HG02571 (cell line): Measurements from ENCODE around the gene THSD7B.

Experiments
- ATAC-seq: cut with Tn5 transposase; IDR thresholded peaks from one replicate; pipeline ENCODE4 v1.9.1; 2021; ENCODE audit warnings: mild to moderate bottlenecking, moderate library complexity; ENCODE audit not compliant: unreplicated experiment

Gene THSD7B

DNA sequence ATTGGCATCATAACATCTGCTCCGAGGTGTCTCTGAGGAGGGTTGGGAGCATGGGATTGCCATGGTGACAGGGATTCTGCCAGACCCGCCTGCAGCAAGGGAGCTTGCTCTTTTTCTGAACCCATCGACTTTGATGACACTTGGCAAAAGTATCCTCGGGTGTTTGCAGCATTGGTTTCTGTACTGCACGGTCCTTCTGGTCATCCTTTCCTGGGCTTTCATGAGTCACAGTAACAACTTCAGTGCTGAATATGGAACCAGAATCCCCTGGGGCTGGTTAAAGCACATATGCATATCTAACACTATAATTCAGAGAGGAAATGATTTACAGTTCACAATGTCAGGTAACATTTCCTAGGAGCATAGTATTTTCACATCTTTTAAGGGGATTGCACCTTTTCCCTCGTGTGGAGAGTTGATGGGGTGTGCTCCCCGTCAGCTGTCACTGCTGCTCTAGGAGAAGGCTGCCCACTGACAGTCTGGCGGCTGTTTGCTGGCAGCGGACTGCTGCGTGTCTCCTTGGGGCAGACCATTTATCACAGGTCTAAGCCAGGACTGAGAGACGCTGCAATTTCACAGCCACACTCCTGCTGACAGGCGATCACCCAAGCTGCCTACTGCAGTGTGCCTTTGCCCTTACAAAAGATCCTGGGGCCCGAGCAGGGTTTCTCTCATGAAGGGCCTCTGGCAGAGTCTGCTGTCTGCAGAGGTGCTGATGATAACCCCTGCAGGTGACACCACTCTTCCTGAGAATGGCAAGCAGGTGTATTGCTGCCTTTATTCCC is 425.3 kb downstream of the THSD7B start:
- no peak for ATAC-seq

DNA sequence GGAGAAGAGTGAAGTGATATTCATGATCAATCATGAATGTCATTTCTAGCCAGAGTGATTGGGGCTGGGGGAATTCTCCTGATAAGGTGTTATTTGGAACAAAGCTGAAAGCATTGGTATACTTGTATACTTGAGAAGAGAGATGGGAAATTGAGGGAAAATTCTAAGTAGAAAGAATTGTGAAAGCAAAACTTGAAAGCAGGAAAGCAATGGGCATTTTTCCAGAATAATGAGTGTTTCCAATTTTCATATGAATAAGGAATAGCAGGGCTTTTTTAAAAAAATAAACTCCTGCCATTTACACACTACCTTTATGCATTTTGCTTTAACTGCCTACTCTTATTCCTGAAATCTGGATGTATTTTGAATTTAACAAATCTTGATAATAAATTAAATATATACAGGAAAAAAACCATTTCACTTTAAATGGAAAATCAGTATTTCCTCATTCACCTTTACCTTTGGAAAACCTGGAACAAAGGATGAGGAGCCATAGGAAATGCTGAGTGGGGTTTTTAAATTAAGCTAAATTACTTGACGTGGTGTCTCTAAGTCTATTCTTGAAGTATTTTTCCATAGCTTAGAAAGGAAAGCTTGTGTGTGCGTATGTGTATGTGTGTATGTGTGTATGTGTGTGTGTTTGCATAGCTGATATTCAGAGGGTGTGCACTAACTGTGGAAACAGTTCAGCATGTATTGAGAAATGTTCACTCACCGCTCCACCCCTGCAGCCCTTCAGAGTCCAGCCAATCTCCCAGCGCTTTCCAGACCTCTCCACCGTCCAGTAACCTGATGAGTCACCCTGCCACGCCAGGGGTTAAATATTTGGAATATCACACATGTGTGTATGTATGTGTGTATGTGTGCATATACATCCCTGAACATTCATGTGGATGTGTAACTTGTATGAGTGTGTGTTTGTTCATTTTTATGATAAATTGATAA is 427.3 kb downstream of the THSD7B start:
- ATAC-seq = no peak

GRCh38 chr2:137193401-137193800 is 428.1 kb downstream of the THSD7B start:
- no peak for ATAC-seq

DNA sequence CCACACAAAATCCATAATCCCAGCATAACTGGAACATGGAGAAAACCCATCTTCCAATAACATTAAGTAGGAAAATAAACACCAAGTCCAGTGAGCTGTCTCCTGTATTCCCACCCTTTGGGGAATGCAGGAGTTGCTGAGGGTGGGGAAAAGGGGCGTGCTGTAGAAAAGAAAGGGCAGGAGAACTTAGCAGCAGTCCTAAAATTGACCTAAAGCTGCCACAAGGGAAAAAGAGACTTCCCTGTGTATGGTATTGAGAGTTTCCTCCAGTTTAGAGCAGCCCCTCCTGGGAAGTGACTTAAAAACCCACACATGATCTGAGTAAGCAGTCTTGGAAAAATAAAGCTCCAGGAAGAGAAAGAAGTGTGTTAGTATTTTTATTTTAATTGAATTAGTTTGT is 428.8 kb downstream of the THSD7B start:
- no peak for ATAC-seq

GRCh38 chr2:137199751-137200150 is 434.4 kb downstream of the THSD7B start:
- no peak for ATAC-seq

DNA sequence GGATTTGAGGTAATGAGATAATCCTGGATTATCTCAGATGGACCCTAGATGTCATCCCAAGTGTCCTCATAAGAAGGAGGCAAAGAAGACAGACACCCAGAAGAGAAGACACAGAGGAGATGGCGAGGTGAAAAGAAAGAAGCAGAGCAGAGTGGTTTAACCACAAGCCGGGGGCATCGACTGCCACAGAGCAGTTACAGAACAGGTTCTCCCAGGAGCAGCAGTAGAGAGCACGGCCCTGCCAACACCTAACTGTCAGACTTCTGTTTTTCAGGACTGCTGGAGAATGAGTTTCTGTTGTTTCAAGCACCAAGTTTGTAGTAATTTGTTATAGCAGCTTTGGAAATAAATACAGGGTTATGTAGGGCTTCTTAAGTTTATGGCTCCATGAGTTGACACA is 437.0 kb downstream of the THSD7B start:
- ATAC-seq = no peak

DNA sequence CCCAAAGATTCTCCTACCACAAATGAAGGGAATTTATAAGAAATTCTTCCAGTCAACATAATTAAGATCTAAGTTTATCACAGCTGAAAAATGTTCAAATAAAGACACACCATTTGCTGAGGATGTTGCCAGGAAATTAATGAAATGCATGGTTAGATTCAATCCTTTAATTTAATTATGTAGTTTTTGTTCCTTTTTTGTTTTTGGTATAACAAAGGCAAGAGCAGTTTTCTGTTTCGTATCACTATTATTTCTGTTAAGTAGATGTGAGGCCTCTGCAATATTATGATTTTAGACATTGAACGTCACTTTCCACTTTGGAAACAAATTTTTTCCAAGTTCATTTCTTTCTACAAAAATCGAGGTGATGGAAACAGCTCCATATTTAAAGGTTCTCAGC is 440.0 kb downstream of the THSD7B start:
- ATAC-seq = no peak

DNA sequence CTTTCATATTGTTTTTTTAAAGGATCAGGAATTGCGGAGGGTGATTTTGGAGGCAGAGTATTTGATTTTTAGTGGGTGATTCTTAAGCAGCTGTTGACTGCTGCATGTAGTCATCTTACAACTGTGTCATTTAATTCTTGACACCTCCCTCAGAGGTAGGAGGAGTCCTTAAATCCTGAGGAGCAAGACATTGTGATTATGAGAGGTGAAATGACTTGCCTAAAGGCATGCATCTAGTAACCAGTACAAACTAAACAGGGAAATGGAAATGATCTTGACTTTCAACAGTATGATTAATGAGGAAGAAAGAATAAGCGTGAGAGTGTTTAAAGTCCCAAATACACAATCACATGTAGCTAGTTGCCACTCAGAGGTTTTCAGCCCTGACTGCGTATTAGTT is 440.7 kb downstream of the THSD7B start:
- ATAC-seq = no peak

DNA sequence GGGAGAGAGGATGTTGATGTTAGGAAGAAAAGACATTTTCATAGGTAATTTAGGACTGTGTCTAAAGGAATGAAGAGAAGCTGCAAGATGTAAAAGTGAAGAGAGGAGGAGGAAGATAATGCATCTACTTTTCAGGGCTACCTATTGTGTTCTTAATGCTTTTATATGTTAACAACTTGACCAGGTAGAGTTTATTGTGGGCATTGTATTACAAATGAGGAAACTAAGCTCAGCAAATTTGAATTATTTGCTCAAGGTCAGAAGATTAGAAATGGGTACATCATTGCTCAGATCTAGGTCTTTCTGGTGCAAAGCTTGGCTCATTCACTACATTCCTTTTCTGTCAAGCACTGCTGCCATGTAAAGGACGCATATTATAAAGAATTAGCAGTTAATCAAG is 441.7 kb downstream of the THSD7B start:
- no peak for ATAC-seq

DNA sequence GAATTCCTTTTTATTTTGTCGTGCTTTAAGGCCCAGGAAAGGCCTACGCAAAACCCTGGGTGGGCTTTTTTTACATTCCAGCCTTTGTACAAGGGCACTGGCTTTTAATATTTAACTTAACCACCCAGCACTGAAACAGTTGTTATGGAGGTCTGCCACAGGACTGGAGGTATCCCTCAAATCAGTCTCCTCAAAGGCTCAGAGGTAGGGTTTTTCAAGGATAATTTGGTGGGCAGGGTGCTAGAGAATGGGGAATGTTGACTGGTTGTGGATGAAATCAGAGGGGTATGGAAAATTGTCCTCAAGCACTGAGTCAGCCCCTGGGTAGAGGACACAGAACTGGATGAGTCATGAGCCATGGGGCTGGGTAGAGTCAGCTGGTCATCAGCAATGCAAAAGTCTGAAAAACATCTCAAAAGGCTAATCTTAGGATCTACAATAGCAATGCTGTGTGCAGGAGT is 443.1 kb downstream of the THSD7B start:
- ATAC-seq = no peak

DNA sequence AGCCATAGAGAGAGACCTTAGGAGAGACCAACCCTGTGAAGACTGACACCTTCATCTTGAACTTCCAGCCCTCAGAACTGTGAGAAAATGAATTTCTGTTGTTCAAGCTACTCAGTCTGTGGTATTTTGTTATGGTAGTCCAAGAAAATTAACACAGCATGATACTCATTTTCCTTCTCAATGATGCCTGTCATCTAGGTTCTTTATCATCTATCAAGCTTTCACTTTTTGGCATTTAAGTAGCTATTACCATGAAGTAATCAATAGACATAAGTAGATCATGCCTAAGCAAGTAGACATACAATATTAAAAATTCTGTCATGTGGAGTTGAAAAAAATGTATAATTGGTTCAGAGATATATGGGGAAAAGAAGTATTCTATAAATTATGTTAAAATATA is 444.7 kb downstream of the THSD7B start:
- no peak for ATAC-seq

DNA sequence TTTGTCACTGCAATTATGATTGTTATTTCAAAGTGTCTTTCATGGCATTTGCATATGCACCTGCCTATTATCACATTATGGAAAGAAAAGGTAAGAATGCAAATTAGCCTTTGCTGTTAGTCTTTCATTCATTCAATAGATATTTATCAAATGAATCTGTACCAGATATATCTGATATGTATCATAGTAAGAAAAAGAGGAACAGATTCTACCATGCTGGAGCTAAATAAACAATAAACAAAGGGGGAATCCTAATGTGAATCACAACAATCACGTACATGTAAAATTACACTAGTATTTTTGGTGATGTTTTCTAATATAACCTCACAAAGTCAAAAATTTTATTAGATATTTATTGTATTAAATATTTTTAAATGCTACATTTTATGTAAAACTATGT is 446.4 kb downstream of the THSD7B start:
- ATAC-seq = no peak

DNA sequence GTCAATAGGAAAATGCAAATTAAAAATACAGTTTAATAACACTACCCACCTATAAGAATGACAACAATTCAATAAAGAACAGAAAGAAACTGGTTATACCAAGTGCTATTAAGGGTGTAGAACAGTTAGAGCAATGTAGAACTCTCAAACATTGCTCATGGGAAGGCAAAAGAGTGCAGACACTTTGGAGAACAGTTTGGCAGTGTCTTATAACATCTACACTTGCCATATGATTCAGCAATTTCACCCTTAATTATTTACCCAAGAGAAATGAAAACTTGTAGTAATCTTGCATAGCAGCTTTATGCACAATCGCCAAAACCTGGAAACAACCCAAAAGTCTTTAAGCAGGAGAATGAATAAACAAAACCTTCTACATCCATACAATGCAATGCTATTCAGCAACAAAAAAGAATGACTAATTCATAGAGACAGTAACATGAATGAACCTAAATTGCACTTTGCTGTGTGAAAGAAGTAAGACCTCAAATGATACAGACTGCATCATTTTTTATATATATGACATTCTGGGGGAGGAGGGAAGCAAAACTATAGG is 455.2 kb downstream of the THSD7B start:
- ATAC-seq = no peak

DNA sequence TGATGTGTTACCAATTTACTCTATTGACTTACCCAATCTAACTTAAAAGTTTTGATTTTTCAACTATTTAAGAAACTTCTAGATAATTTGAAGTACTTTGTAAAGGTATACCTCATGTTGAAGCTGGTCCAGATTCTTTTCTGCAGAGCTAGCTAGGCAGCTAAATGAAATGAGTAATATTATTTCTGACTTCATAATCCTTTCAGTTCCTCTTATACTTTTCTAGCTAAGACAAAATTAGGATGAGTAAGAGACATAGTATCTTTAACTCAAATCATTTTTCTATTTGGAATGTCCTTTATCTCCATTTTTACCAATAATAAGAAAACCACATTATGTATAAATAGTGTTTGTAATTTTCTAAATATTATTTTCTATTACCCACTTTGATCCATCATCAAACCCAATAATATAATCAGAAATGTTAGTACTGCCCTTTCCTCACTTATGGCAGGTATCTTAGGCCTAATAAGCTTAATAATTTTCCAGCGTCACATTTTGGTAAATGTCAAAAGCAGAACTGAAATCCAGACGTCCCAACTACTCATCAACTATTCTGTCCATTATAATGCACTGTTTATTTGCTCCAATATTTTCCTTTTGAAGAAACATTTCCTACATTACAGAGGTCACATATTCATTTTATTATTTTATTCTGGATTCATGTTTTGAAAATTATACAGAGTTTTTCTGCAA is 456.6 kb downstream of the THSD7B start:
- no peak for ATAC-seq

GRCh38 chr2:137223722-137224121 is 458.4 kb downstream of the THSD7B start:
- no peak for ATAC-seq

- no peak for ATAC-seq
Measured at GRCh38 chr2:137228566-137228965, 463.2 kb downstream of the THSD7B start.

- ATAC-seq = no peak
Measured at GRCh38 chr2:137229834-137230233, 464.5 kb downstream of the THSD7B start.

- no peak for ATAC-seq
Measured at GRCh38 chr2:137231628-137232027, 466.3 kb downstream of the THSD7B start.

DNA sequence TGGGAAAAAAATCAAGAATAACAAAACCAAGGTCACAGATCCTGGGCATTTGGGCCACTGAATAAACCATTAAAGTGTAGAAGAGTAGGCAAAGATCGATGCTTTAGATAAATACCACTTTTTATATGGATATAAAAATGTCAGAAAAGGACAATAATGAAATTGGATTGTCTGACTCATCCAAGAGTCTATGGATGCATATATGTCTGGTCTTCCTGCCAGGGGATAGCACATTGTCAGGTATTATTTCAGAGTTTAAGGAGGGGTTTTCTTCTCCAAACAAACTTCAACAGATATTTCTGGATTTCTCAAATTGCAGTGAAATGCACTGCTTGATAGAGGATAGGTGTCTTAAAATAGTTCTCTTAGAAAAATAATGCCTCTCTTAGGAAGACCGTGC is 466.7 kb downstream of the THSD7B start:
- no peak for ATAC-seq

- ATAC-seq = no peak
Measured at GRCh38 chr2:137233091-137233490, 467.7 kb downstream of the THSD7B start.

DNA sequence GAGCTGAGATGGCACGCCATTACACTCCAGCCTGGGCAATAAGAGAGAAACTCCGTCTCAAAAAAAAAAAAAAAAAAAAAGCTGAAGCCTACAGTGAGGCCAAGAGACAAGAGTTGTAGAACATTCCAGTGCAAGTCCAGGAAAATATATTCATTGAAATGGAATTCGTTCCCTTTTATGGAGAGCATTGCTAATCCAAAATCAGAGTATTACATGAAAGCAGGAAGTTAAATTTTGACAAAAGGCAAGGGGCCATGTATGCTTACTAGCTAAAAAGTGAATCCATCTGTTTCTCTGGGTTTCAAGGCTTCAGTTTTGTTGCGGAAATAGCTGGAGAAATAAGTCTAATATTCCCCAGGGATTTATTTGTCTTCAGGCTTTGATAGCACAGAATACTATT is 471.7 kb downstream of the THSD7B start:
- no peak for ATAC-seq
